ENCODE data around the gene ABAT. TPM values are rescaled to one million over a fixed set of nuclear protein-coding genes. Genes with fewer than 3 reads are reported as not detected.

The ABAT gene
- total and polyA plus RNA-seq, 2 experiments from 2014 or later: 31.2 to 59.1 TPM

GRCh38 chr16:8763083-8763482 is 88.7 kb downstream of the ABAT start:
- Histone ChIP-seq H4K20me1 (ENCODE audit: insufficient read depth, poor library complexity, severe bottlenecking) (no peaks in the 10 kb centered on the region), H3K79me2 (no peaks in the 10 kb centered on the region), H3K27me3 (no peaks in the 10 kb centered on the region), H3K9me2 (replicated peaks; ENCODE audit: insufficient read depth) (no peaks in the 10 kb centered on the region), H3K9me3 (ENCODE audit: low read depth) (no peaks in the 10 kb centered on the region), H3K4me1 (ENCODE audit: insufficient read depth) (no peaks in the 10 kb centered on the region), H3K4me2 (no peak overlapping the region), H2AFZ (no peak overlapping the region), H3K27ac (no peak overlapping the region), H3K36me3 (replicated peaks; ENCODE audit: insufficient read depth, low read depth) (no peaks in the 10 kb centered on the region), H3K4me3 (no peak overlapping the region)
- no peak for TF ChIP-seq CTCF (IDR thresholded peaks at IDR 0.05; ENCODE audit: poor library complexity)
- no peak for TF ChIP-seq EZH2phosphoT487 (IDR thresholded peaks at IDR 0.05; ENCODE audit: low read depth, severe bottlenecking, unreplicated experiment)
- no peak for TF ChIP-seq EZH2 (IDR thresholded peaks at IDR 0.05; ENCODE audit: borderline replicate concordance)
- WGBS (ENCODE audit: low lambda C conversion rate, missing lambda C conversion rate): 99% methylated on average over 3 of the region's 3 CpGs
- DNase-seq (ENCODE audit: low spot score): no peak

- H3K9me3 ChIP-seq (ENCODE audit: low read depth): no peaks in the 10 kb centered on the region
- H3K79me2 ChIP-seq: no peaks in the 10 kb centered on the region
- H3K9me2 ChIP-seq (replicated peaks; ENCODE audit: insufficient read depth): no peaks in the 10 kb centered on the region
- no peaks in the 10 kb centered on the region for H4K20me1 ChIP-seq (ENCODE audit: insufficient read depth, poor library complexity, severe bottlenecking)
- no peak for DNase-seq (ENCODE audit: low spot score)
- H3K4me1 ChIP-seq (ENCODE audit: insufficient read depth): no peaks in the 10 kb centered on the region
- no peaks in the 10 kb centered on the region for H3K27me3 ChIP-seq
- WGBS (ENCODE audit: low lambda C conversion rate, missing lambda C conversion rate): 70% methylated on average over 10 of the region's 10 CpGs
- TF ChIP-seq EZH2phosphoT487 (IDR thresholded peaks at IDR 0.05; ENCODE audit: low read depth, severe bottlenecking, unreplicated experiment) (no peak), CTCF (IDR thresholded peaks at IDR 0.05; ENCODE audit: poor library complexity) (no peak), EZH2 (IDR thresholded peaks at IDR 0.05; ENCODE audit: borderline replicate concordance) (no peak)
- no peak overlapping the region for H3K27ac ChIP-seq
- no peak overlapping the region for H2AFZ ChIP-seq
- H3K4me3 ChIP-seq: no peak overlapping the region
- H3K4me2 ChIP-seq: no peak overlapping the region
- no peaks in the 10 kb centered on the region for H3K36me3 ChIP-seq (replicated peaks; ENCODE audit: insufficient read depth, low read depth)
Measured at GRCh38 chr16:8763899-8764298, 89.5 kb downstream of the ABAT start.

GRCh38 chr16:8764525-8765250 is 90.3 kb downstream of the ABAT start:
- no peaks in the 10 kb centered on the region for H3K36me3 ChIP-seq (replicated peaks; ENCODE audit: insufficient read depth, low read depth)
- TF ChIP-seq EZH2 (IDR thresholded peaks at IDR 0.05; ENCODE audit: borderline replicate concordance) (no peak), CTCF (IDR thresholded peaks at IDR 0.05; ENCODE audit: poor library complexity) (no peak), EZH2phosphoT487 (IDR thresholded peaks at IDR 0.05; ENCODE audit: low read depth, severe bottlenecking, unreplicated experiment) (no peak)
- H3K9me3 ChIP-seq (ENCODE audit: low read depth): no peaks in the 10 kb centered on the region
- H3K4me2 ChIP-seq: no peak overlapping the region
- no peaks in the 10 kb centered on the region for H4K20me1 ChIP-seq (ENCODE audit: insufficient read depth, poor library complexity, severe bottlenecking)
- no peaks in the 10 kb centered on the region for H3K27me3 ChIP-seq
- H3K9me2 ChIP-seq (replicated peaks; ENCODE audit: insufficient read depth): no peaks in the 10 kb centered on the region
- H3K4me3 ChIP-seq: no peak overlapping the region
- H3K4me1 ChIP-seq (ENCODE audit: insufficient read depth): no peaks in the 10 kb centered on the region
- no peak overlapping the region for H2AFZ ChIP-seq
- H3K27ac ChIP-seq: no peak overlapping the region
- WGBS (ENCODE audit: low lambda C conversion rate, missing lambda C conversion rate): 92% methylated on average over 18 of the region's 18 CpGs
- no peaks in the 10 kb centered on the region for H3K79me2 ChIP-seq
- no peak for DNase-seq (ENCODE audit: low spot score)
